ENCODE data around the gene UBE2R2. TPM values are rescaled to one million over a fixed set of nuclear protein-coding genes. Genes with fewer than 3 reads are reported as not detected.
"Not testable (repeated sequence)": the region's sequence is repeated elsewhere in the genome, so short reads cannot be mapped to it uniquely, and the experiment has no call there.

UBE2R2 gene
- total and polyA plus RNA-seq, 12 donors = 15.8 to 47.9 (median 41.4) TPM

DNA sequence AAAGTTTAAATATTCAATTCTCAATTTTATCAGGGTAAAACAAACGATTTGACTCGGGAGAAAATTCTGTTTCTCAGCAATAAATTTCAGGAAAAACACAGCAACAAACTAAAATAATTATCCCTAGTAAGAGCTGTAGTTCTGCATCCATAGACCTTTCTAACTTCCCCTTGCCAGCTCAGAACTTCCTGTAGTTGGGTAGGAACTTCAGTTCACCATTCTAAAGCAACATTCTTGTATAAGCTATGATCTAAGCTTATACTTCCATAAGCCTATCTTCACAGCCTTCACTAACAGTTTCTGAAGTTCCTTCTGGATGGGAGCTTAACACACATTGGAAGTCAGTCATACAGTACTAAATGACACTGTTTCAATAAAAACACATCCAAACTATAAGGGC lies 135.1 kb downstream of the UBE2R2 start:
- Histone ChIP-seq H3K4me1 (peaks cover 0 to 4% (median 0%) of the 10 kb centered on the region in 9 donors), H3K27ac (no peak overlapping the region), H3K27me3 (no peaks in the 10 kb centered on the region), H3K4me3 (no peak overlapping the region), H3K36me3 (peaks cover 0 to 93% (median 21%) of the 10 kb centered on the region in 9 donors), H3K9me3 (no peaks in the 10 kb centered on the region)
- no peak for DNase-seq
- intact Hi-C loops (cut with DNase I) = no loop called here
- TF ChIP-seq, protein P1, sequence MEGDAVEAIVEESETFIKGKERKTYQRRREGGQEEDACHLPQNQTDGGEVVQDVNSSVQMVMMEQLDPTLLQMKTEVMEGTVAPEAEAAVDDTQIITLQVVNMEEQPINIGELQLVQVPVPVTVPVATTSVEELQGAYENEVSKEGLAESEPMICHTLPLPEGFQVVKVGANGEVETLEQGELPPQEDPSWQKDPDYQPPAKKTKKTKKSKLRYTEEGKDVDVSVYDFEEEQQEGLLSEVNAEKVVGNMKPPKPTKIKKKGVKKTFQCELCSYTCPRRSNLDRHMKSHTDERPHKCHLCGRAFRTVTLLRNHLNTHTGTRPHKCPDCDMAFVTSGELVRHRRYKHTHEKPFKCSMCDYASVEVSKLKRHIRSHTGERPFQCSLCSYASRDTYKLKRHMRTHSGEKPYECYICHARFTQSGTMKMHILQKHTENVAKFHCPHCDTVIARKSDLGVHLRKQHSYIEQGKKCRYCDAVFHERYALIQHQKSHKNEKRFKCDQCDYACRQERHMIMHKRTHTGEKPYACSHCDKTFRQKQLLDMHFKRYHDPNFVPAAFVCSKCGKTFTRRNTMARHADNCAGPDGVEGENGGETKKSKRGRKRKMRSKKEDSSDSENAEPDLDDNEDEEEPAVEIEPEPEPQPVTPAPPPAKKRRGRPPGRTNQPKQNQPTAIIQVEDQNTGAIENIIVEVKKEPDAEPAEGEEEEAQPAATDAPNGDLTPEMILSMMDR (IDR thresholded peaks at IDR 0.05) = no peak
- WGBS, 2 donors = 88 to 90% methylated on average over 2 of the region's 2 CpGs
- no peak for ATAC-seq

GRCh38 chr9:33956544-33956943 lies 139.6 kb downstream of the UBE2R2 start:
- WGBS, 2 donors = 87 to 97% methylated on average over 4 of the region's 4 CpGs
- H3K27ac ChIP-seq = no peak overlapping the region
- ATAC-seq (no peak), DNase-seq (no peak)
- peaks cover 0 to 4% (median 0%) of the 10 kb centered on the region in 9 donors for H3K4me1 ChIP-seq
- intact Hi-C loops (cut with DNase I) = no loop called here
- H3K9me3 ChIP-seq = no peaks in the 10 kb centered on the region
- H3K27me3 ChIP-seq = no peaks in the 10 kb centered on the region
- H3K36me3 ChIP-seq = peaks cover 0 to 97% (median 22%) of the 10 kb centered on the region in 9 donors
- no peak overlapping the region for H3K4me3 ChIP-seq
- TF ChIP-seq, protein P1 (IDR thresholded peaks at IDR 0.05) = no peak

DNA sequence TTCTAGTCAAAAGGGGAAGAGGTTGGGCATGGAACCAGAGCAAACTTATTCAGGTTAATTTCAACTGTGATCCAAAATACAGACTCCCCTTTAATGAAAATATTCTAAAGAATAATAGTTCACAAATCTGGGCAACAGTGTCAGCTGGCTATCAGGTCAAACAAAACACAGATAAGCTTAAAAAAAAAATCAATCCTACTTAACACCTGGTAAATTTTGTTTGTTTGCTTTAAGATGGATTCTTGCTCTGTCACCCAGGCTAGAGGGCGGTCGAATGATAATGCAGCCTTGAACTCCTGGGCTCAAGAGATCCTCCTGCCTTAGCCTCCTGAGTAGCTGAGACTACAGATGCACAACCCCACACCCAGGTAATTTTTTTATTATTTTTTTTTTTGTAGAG lies 142.8 kb downstream of the UBE2R2 start:
- ATAC-seq (no peak), DNase-seq (no peak)
- peaks cover 0 to 93% (median 16%) of the 10 kb centered on the region in 9 donors for H3K36me3 ChIP-seq
- H3K27me3 ChIP-seq = no peaks in the 10 kb centered on the region
- H3K9me3 ChIP-seq = no peaks in the 10 kb centered on the region
- no peak overlapping the region for H3K4me3 ChIP-seq
- TF ChIP-seq, protein P1 (IDR thresholded peaks at IDR 0.05) = no peak
- no peaks in the 10 kb centered on the region for H3K4me1 ChIP-seq
- intact Hi-C loops (cut with DNase I) = no loop called here
- no peak overlapping the region for H3K27ac ChIP-seq
- 91 to 98% methylated on average over 2 of the region's 2 CpGs for WGBS, 2 donors

DNA sequence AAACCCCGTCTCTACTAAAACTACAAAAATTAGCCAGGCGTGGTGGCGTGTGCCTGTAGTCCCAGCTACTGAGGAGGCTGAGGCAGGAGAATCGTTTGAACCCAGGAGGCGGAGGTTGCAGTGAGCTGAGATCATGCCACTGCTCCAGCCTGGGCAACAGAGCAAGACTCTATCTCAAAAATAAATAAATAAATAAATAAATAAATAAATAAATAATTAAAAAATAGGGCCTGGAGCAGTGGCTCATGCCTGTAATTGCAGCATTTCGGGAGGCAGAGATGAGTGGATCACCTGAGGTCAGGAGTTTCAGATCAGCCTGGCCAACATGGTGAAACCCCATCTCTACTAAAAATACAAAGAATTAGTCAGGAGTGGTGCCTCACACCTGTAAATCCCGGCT lies 145.5 kb downstream of the UBE2R2 start:
- intact Hi-C loops (cut with DNase I); H3K27me3 ChIP-seq; ATAC-seq; H3K27ac ChIP-seq; H3K4me3 ChIP-seq; H3K9me3 ChIP-seq; H3K4me1 ChIP-seq; DNase-seq: not testable (repeated sequence)
- 84 to 92% methylated on average over 7 of the region's 7 CpGs for WGBS, 2 donors
- H3K36me3 ChIP-seq = peaks cover 0 to 86% (median 9%) of the 10 kb centered on the region in 9 donors

GRCh38 chr9:33964086-33964768 lies 147.3 kb downstream of the UBE2R2 start:
- no peak for ATAC-seq
- Histone ChIP-seq H3K36me3 (peaks cover 0 to 82% (median 4%) of the 10 kb centered on the region in 9 donors), H3K4me3 (no peak overlapping the region), H3K4me1 (no peaks in the 10 kb centered on the region), H3K9me3 (no peaks in the 10 kb centered on the region), H3K27ac (no peak overlapping the region), H3K27me3 (no peaks in the 10 kb centered on the region)
- TF ChIP-seq, protein P1 (IDR thresholded peaks at IDR 0.05) = no peak
- DNase-seq = no peak
- intact Hi-C loops (cut with DNase I) = no loop called here
- 97 to 98% methylated on average over 2 of the region's 2 CpGs for WGBS, 2 donors
